KOPT-K1 (cell line): Measurements from ENCODE around the gene ARL17A.
"Not testable (repeated sequence)": the region's sequence is repeated elsewhere in the genome, so short reads cannot be mapped to it uniquely, and the experiment has no call there.

Experiments
- H3K27ac ChIP-seq: fragments of 200-600 bp; sonication (generic); 2 replicates; pipeline ENCODE4 v1.5.1; 2016; ENCODE audit warnings: antibody characterized with exemption, mild to moderate bottlenecking, low read depth, low read length; ENCODE audit not compliant: poor library complexity, severe bottlenecking
- H3K36me3 ChIP-seq: fragments of 200-600 bp; sonication (generic); 2 replicates; pipeline ENCODE4 v1.5.1; 2017; ENCODE audit warnings: antibody characterized with exemption, mild to moderate bottlenecking, low read length, moderate library complexity; ENCODE audit not compliant: insufficient read depth
- H3K9me3 ChIP-seq: fragments of 200-600 bp; sonication (generic); 2 replicates; pipeline ENCODE4 v1.5.1; 2017; ENCODE audit warnings: antibody characterized with exemption, low read length, mild to moderate bottlenecking; ENCODE audit not compliant: insufficient read depth, poor library complexity, severe bottlenecking

ARL17A gene

DNA sequence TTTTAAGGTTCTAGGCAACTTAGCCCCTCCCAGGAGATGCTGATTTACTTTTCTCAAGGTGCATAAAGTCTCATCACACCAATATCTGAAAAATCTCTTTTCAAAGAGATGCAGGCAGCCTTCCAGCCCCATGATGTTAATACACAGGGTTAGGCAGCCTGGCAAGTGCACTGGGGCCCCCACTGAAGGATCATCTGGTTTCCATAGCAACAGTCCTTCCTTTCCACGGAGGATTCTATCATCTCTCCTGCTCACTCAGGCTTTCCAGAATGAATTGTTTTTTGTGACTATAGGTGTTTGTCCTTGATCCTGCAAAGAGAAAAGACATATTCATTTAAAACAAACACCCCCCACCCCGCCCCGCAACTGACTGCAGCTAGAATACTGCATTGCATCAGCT, 6.0 kb upstream of the ARL17A start:
- not testable (repeated sequence) for H3K9me3 ChIP-seq, H3K36me3 ChIP-seq, H3K27ac ChIP-seq

DNA sequence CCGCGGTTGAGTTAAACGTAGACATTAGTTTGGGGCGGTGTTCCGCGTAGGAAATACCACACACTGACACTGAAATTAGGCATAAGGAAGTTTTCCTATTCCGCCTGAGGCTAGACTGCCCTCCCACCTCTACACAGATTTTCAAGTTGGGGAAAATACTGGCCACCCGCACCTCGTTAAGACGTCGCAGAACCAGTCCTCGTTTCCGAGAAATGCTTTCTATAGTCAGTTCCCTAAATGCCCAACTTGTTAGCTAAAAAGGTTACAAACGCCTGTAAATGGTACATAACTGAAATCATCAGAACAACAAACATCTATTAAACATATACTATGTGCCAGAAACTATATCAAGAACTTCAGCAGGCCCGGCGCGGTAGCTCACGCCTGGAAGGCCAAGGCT, 591 bp upstream of the ARL17A start:
- peak overlapping the region; percentile 57 for H3K27ac ChIP-seq
- H3K36me3 ChIP-seq, H3K9me3 ChIP-seq: not testable (repeated sequence)

DNA sequence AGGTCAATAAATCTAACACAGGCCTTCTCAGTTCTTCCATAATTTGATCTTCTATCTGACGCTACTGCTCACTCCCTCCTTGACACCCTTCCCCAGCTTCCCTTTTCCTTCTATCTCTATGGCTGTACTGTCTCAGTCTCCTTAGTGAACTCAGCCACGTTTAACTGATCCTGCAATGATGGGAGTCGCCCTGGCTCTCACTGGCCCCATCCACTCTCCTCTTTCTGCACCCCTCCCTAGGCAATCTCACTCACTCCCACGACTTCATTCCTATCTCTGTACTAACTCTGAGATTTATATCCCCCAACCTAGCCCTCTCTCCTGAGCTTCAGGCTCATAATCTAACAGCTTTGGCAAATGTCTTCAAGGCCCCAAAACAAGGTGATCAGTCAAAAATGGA, 7.7 kb downstream of the ARL17A start:
- not testable (repeated sequence) for H3K36me3 ChIP-seq, H3K27ac ChIP-seq, H3K9me3 ChIP-seq

DNA sequence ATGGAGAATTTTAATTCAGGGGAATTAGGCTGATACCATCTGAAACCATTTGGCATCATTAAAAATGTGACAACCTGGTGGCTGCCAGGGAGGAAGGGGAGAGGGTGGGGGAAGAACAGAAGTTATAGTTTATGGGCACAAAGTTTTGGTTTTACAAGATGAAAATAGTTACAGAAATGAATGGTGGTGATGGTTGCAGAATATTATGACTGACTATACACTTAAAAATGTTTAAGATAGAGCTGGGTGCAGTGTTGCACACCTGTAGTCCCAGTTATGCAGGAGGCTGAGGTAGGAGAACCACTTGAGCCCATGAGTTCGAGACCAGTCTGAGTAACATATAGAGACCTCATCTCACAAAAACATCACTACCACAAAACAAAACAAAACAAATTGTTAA, 12.5 kb downstream of the ARL17A start:
- not testable (repeated sequence) for H3K36me3 ChIP-seq, H3K9me3 ChIP-seq, H3K27ac ChIP-seq

DNA sequence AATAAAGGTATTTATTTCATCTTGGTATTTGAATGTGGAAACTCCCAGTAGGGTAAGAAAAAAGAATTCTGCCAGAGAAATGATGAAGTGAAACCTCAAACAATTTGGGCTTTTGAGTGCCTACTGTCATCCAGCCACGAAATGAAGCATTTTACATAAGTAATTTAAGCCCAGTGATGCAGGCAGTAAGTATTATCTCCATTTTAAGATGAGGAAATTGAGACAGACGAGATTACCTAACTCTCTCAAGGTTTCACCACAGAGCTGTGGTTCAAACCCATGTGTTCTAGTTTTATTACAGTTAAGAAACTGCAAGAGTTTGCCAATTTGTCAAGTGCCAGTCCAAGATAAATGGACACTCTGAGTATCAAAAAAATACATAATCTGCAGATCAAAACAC, 13.2 kb downstream of the ARL17A start:
- H3K27ac ChIP-seq, result not testable (repeated sequence)

DNA sequence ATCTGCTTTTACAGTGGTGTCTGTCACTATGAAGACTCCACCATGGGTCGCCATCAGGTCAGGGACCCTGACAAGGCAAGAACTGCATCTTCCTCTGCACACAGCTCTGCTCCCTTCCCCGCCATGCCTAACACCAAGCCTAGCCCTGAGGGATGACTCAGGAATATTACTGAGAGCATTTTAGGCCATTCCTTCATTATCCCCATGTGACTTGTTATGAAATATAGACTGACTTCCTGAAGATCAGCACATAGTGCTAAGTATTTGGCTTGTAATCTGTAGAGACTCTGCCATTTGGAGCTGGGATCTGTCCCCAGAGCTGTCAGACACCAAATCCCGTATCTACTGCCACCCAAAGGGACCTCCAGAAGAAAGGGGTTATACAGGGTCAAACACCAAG, 19.4 kb downstream of the ARL17A start:
- not testable (repeated sequence) for H3K36me3 ChIP-seq, H3K9me3 ChIP-seq, H3K27ac ChIP-seq

More for the DNA sequence above, 13.2 kb downstream of the ARL17A start:
- not testable (repeated sequence) for H3K9me3 ChIP-seq, H3K36me3 ChIP-seq

DNA sequence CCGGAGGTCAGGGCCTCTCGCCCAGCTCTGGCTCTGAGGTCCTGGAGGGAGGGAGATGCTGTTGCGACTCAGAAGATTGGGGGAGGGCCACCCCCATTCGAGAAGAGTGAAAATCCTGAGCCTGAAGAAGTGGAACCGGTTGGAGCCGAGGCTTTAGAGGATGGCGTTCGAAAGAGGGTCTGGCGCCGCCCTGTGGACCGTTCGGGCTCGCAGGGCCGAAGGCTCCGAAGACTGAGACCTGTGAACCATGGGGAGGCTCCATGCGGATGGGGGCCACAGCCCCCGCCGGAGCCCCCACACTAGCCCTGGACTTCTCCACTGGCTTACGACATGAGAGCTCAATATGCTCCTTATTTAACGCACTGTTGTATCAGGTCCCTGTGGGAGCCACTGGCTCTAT, 20.3 kb downstream of the ARL17A start:
- not testable (repeated sequence) for H3K27ac ChIP-seq, H3K36me3 ChIP-seq, H3K9me3 ChIP-seq

DNA sequence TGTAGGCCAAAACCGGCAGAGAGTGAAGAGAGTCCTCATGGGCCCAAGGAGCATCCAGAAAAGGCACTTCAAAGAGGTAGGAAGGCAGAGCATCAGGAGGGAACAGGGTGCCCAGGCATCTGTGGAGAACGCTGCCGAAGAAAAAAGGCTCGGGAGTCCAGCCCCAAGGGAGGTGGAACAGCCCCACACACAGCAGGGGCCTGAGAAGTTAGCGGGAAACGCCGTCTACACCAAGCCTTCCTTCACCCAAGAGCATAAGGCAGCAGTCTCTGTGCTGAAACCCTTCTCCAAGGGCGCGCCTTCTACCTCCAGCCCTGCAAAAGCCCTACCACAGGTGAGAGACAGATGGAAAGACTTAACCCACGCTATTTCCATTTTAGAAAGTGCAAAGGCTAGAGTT, 30.9 kb downstream of the ARL17A start:
- H3K27ac ChIP-seq, result peak overlapping the region; percentile 1
- H3K9me3 ChIP-seq, H3K36me3 ChIP-seq: not testable (repeated sequence)

DNA sequence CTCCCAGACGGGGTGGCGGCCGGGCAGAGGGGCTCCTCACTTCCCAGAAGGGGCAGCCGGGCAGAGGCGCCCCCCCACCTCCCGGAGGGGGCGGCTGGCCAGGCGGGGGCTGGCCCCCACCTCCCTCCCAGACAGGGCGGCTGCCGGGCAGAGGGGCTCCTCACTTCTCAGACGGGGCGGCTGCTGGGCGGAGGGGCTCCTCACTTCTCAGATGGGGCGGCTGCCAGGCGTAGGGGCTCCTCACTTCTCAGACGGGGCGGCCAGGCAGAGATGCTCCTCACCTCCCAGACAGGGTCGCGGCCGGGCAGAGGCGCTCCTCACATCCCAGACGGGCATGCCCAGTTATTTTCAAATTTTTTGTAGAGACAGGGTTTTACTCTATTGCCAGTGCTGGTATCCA, 44.8 kb downstream of the ARL17A start:
- not testable (repeated sequence) for H3K36me3 ChIP-seq, H3K9me3 ChIP-seq

DNA sequence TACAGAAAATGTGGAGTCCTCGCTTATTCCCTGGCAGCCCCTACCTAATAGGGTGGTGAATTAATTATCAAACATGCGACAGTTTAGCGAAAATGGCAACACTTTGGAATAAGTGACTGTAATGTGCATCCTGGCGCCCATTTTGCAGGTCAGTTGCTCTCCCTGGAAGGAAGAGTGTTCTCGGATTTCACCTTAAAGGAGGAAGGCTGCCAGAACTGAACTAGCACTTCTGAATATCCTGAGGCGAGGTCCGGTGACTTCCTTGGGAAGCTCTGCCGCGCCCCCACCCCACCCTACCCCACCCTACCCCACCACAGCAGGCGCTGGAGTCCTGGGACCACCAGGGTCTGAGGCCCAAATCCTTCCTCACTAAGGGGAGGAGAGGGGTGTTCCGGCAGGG, 67.3 kb downstream of the ARL17A start, which contains the start of gene LRRC37A2:
Gene LRRC37A2 (plus strand): TSS at position 301 of the 400 bp plus-strand sequence. CDS start 245 bp downstream, outside the sequence.
- not testable (repeated sequence) for H3K27ac ChIP-seq, H3K9me3 ChIP-seq, H3K36me3 ChIP-seq

More for the DNA sequence above, 44.8 kb downstream of the ARL17A start:
- H3K27ac ChIP-seq, result not testable (repeated sequence)

DNA sequence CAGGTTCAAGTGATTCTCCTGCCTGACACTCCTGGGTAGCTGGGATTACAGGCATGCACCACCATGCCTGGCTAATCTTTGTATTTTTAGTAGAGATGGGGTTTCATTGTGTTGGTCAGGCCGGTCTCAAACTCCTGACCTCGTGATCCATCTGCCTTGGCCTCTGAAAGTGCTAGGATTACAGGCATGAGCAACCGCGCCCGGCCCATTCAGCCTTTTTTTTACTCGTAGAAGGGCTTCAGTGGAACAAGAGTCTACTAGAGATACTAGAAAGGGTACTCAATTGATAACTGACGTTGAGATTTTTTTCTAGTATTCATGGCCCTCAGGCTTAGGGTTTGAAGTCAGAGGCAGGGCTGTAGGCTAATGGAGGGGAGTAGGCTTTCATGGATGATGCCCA, 73.6 kb downstream of the ARL17A start:
- not testable (repeated sequence) for H3K27ac ChIP-seq, H3K9me3 ChIP-seq
- H3K36me3 ChIP-seq, result peaks cover 11% of the 10 kb centered on the region

DNA sequence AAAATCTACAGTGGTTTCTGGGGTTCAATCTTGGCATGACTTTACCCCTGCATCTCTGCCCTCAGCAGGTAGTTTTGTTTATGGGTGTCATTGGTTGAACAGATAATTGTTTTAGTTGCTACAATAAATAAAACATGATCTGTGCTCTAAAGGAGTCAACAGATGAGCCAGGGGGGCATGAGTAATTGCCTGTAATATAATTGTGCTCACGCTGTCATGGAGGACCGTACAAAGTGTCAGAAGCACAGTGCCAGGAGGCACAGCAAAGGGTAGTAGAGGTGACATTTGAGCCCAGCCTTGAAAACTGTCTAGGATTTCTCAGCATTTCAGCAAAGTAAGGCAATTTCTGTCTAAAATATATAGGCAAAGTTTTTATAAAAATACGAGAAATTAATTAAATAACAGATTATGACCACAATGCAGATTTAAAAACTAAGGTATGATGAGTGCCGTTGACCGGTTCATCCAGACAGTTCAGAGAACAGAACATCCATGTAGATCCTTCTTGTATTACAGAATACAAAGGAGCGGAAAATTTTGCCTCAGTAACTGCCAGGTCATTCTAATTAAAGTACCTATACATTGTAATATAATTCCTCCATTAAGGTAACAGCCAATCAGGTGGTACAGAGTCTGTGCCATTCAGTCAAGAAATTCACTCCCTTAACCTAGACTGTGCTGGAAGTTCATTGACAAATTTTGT, 79.9 kb downstream of the ARL17A start:
- H3K27ac ChIP-seq, H3K9me3 ChIP-seq: not testable (repeated sequence)
- H3K36me3 ChIP-seq, result peaks cover 17% of the 10 kb centered on the region

DNA sequence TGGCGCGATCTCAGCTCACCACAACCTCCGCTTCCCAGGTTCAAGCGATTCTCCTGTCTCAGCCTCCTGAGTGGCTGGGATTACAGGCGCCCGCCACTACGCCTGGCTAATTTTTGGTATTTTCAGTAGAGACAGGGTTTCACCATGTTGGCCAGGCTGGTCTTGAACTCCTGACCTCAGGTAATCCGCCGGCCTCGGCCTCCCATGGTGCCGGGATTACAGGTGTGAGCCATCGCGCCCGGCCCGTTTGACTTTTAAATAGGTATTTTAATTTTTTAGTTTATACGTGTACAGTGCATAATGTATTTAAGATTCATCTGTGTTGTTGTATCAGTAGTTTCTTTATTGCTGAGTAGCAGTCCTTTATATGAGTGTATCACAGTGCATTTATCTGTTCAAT, 87.5 kb downstream of the ARL17A start:
- not testable (repeated sequence) for H3K36me3 ChIP-seq, H3K9me3 ChIP-seq, H3K27ac ChIP-seq

DNA sequence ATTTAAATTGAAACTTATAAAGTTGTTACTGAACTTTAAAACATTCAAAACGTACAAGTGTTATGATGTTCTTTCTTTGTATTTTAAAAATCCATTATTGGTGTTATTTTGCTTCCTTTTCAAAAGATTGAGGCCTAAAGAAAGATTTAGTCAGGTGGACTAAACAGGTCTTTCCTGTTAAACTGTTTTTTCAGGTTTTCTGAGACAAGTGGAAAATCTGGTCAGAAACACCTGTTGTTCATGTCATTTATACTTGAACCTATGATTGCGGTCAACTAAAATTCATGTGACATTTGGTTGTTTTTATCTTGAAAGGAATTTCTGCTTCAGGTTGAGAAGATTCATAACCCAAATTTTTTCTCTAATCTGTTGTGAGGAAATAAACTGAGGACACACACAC, 98.2 kb downstream of the ARL17A start:
- not testable (repeated sequence) for H3K36me3 ChIP-seq, H3K9me3 ChIP-seq, H3K27ac ChIP-seq

DNA sequence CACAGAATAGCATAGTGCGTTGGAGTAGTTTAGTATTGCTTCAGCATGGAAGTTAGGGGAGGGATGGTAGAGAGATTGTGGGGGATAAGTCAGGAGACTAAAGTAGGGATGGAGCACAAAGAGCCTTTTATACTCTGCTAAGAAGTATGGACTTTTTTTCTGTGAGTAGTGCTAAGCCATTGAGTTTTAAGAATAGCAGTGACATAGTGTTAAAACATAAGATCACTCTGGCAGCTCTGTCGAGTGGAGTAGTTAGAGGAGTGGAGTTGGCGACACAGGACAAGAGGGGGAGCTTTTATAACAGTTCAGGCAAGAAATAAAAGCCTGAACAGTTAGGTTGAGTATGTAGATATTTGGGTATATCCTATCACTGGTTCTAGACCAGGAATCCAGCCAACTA, 100.7 kb downstream of the ARL17A start:
- not testable (repeated sequence) for H3K27ac ChIP-seq, H3K36me3 ChIP-seq, H3K9me3 ChIP-seq

DNA sequence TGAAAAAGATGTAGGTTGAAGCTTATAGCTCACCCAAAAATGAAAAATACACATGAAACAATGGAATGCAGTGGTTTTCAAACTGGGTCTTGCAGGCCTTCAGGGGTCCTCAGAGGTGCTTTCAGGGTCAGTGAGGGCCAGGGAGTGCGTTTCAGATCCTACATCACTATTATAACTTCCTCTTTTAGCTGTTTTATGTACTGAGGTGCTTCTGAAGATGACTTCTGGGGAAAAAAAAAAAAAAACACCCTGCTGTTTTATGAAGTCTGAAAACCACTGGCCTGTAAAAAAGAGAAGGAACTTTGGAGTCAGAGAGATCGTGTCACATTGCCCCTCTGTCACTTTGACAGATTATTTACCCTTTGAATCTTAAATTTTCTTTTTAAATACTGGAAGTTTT, 103.9 kb downstream of the ARL17A start:
- not testable (repeated sequence) for H3K27ac ChIP-seq

More for the DNA sequence above, 103.9 kb downstream of the ARL17A start:
- H3K36me3 ChIP-seq, H3K9me3 ChIP-seq: not testable (repeated sequence)
